Measurements from ENCODE around the gene ZNF487. TPM values are rescaled to one million over a fixed set of nuclear protein-coding genes. Genes with fewer than 3 reads are reported as not detected.

Gene ZNF487
- total RNA-seq, 1 donor from 2014 or later: 7.1 TPM

DNA sequence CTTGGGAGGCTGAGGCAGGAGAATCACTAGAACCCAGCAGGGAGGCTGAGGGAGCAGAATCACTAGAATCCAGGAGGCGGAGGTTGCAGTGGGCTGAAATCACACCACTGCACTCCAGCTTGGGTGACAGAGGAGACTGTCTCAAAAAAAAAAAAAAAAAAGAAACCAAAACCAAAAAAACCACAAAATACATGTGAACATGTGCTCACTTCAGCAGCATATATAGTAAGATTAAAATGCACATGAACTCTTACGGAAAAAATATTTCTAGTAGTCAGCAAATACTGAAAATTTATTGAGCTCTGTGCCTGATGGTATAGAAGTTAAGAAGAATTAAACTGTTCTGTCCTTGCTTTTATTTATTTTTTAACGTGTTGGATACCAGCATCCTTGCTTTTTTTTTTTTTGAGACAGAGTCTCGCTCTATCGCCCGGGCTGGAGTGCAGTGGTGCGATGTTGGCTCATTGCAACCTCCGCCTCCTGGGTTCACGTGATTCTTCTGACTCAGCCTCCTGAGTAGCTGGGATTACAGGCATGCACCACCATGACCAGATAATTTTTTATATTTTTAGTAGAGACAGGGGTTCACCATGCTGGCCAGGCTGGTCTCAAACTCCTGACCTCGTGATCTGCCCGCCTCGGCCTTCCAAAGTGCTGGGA is 9.6 kb upstream of the ZNF487 start:
- Mint-ChIP-seq H3K4me3 (ENCODE audit: low read depth) (no peak overlapping the region), H3K27me3 (no peaks in the 10 kb centered on the region)

DNA sequence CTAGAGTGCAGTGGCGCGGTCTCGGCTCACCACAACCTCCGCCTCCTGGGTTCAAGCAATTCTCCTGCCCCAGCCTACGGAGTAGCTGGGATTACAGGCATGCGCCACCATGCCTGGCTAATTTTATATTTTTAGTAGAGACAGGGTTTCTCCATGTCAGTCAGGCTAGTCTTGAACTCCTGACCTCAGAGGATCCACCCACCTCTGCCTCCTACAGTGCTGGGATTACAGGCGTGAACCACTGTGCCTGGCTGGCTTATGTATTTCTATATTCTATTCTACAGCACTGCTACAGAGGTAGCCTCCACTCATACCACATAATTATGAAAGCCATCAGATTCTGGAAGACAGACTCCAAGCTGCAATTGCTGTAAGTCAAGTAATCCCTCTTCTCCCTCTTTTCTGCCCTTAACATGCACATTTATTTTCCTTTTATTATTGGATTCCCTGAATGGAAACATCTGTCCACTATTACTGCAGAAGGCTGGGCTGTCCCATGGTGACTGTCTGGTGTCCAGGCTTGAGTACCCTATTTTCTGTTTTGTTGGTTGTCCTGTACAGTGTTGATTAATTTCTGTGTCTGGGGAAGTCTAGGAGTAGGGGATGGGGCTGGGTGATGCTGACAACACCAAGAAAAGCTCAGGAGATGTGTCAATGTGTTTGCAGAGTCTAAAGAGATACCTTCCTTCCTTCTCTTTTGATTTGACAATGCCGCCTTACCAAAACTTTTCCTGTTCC is 5.8 kb upstream of the ZNF487 start:
- TF ChIP-seq, protein P1, sequence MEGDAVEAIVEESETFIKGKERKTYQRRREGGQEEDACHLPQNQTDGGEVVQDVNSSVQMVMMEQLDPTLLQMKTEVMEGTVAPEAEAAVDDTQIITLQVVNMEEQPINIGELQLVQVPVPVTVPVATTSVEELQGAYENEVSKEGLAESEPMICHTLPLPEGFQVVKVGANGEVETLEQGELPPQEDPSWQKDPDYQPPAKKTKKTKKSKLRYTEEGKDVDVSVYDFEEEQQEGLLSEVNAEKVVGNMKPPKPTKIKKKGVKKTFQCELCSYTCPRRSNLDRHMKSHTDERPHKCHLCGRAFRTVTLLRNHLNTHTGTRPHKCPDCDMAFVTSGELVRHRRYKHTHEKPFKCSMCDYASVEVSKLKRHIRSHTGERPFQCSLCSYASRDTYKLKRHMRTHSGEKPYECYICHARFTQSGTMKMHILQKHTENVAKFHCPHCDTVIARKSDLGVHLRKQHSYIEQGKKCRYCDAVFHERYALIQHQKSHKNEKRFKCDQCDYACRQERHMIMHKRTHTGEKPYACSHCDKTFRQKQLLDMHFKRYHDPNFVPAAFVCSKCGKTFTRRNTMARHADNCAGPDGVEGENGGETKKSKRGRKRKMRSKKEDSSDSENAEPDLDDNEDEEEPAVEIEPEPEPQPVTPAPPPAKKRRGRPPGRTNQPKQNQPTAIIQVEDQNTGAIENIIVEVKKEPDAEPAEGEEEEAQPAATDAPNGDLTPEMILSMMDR (IDR thresholded peaks at IDR 0.05; ENCODE audit: unreplicated experiment): no peak
- Mint-ChIP-seq H3K4me3 (ENCODE audit: low read depth) (no peak overlapping the region), H3K9me3 (ENCODE audit: low read depth) (no peaks in the 10 kb centered on the region), H3K27me3 (no peaks in the 10 kb centered on the region), H3K36me3 (ENCODE audit: insufficient read depth) (peaks cover 2% of the 10 kb centered on the region), H3K27ac (no peak overlapping the region), H3K4me1 (ENCODE audit: low read depth) (peaks cover 2% of the 10 kb centered on the region)
- no peak for DNase-seq (ENCODE audit: low spot score, unreplicated experiment)

More for the DNA sequence above, 9.6 kb upstream of the ZNF487 start:
- DNase-seq (ENCODE audit: low spot score, unreplicated experiment): no peak
- H3K9me3 Mint-ChIP-seq (ENCODE audit: low read depth): no peaks in the 10 kb centered on the region
- H3K36me3 Mint-ChIP-seq (ENCODE audit: insufficient read depth): peaks cover 2% of the 10 kb centered on the region
- no peaks in the 10 kb centered on the region for H3K4me1 Mint-ChIP-seq (ENCODE audit: low read depth)
- no peak overlapping the region for H3K27ac Mint-ChIP-seq
- TF ChIP-seq, protein P1 (IDR thresholded peaks at IDR 0.05; ENCODE audit: unreplicated experiment): no peak

DNA sequence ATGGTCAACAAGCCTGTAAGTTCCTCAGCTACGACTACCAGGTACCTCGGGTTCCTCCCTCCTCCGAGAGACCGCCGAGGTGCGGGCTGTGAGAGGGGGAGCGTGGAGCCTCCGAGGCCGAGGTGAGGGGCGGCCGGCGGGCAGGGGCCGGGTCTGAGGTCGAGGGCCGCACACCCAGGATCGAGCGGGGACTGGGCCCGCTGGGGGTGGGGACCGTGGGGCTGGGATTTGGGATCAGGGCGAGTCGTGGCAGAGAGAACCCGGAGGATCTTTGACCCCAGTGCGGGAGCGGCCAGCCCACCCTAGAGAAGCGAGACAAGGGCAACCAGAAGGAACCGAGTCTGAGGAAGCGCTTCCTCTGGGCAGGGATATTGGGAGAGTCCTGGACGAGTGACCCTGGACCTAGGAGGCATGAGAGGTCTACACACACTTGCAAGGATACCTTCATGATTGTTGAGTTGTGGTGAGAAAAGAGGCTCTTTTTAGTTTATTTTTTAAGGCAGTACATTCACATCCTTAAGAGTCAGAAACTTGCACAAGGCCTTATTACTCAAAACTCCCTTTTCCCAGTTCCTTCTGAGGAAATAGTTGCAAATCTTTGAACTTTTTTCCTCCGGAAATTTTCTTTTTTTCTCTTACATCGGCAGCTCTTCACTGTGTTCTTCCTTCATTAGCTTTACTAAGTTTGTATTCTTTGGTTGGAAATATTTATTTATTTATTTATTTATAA is 395 bp downstream of the ZNF487 start:
- H3K4me1 Mint-ChIP-seq (ENCODE audit: low read depth): peaks cover 8% of the 10 kb centered on the region
- H3K9me3 Mint-ChIP-seq (ENCODE audit: low read depth): no peaks in the 10 kb centered on the region
- no peaks in the 10 kb centered on the region for H3K27me3 Mint-ChIP-seq
- TF ChIP-seq, protein P1 (IDR thresholded peaks at IDR 0.05; ENCODE audit: unreplicated experiment): no peak
- H3K4me3 Mint-ChIP-seq (ENCODE audit: low read depth): peak overlapping the region; percentile 92
- no peak for DNase-seq (ENCODE audit: low spot score, unreplicated experiment)
- peak overlapping the region; percentile 99 for H3K27ac Mint-ChIP-seq
- peaks cover 2% of the 10 kb centered on the region for H3K36me3 Mint-ChIP-seq (ENCODE audit: insufficient read depth)

DNA sequence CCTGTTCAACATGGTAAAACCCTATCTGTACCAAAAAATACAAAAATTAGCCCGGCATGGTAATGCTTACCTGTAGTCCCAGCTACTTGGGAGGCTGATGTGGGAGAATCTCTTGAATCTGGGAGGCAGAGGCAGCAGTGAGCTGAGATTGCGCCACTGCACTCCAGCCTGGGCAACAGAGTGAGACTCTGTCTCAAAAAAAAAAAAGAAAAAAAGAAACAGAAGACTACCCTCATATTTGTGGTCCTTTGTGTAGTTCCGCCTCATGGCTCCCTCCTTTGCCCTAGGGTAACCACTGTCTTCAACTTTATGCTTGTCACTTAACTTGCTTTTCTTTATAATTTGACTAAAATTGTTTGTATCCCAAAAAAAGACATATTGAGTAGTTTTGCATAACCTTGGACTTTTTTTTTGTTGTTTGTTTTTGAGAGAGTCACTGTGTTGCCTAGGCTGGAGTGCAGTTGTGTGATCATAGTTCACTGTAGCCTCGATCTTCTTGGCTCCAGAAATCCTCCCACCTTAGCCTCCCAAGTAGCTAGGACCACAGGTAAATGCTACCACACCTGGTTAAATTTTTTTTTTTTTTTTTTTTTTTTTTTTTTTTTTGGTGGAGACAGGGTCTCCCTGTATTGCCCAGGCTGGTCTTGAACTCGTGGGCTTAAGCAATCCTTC is 3.7 kb downstream of the ZNF487 start:
- no peak overlapping the region for H3K4me3 Mint-ChIP-seq (ENCODE audit: low read depth)
- peaks cover 7% of the 10 kb centered on the region for H3K9me3 Mint-ChIP-seq (ENCODE audit: low read depth)
- TF ChIP-seq, protein P1 (IDR thresholded peaks at IDR 0.05; ENCODE audit: unreplicated experiment): no peak
- no peaks in the 10 kb centered on the region for H3K27me3 Mint-ChIP-seq
- no peak overlapping the region for H3K27ac Mint-ChIP-seq
- peaks cover 7% of the 10 kb centered on the region for H3K4me1 Mint-ChIP-seq (ENCODE audit: low read depth)
- no peak for DNase-seq (ENCODE audit: low spot score, unreplicated experiment)
- H3K36me3 Mint-ChIP-seq (ENCODE audit: insufficient read depth): peaks cover 9% of the 10 kb centered on the region

DNA sequence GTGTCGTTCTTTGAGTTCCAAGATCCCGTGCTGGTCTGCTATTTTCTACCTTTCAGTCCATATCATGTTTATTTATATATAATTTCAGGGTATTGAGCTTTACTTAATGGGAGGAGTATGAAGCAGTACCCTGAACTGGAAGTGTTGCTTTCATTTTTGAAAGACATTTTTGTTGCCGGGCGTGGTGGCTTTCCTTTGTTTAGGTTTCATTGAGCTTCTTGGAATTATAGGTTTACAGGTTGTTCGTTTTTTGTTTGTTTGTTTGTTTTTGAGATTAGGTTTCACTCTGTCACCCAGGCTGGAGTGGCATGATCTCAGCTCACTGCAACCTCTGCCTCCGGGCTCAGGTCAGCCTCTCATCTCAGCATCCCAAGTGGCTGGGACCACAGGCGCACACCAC is 7.4 kb downstream of the ZNF487 start:
- Mint-ChIP-seq H3K4me3 (ENCODE audit: low read depth) (no peak overlapping the region), H3K9me3 (ENCODE audit: low read depth) (peaks cover 7% of the 10 kb centered on the region), H3K36me3 (ENCODE audit: insufficient read depth) (peaks cover 17% of the 10 kb centered on the region), H3K27ac (no peak overlapping the region), H3K27me3 (no peaks in the 10 kb centered on the region), H3K4me1 (ENCODE audit: low read depth) (no peaks in the 10 kb centered on the region)
- no peak for DNase-seq (ENCODE audit: low spot score, unreplicated experiment)
- TF ChIP-seq, protein P1 (IDR thresholded peaks at IDR 0.05; ENCODE audit: unreplicated experiment): no peak

Data from progenitor cell of endocrine pancreas (in vitro differentiated cells).